PC-9 (cell line): ENCODE measurements around the gene TBCD.

ENCODE experiments used
- CTCF ChIP-seq: fragments of 200-600 bp; sonication (generic); conservative IDR thresholded peaks from 2 replicates; pipeline ENCODE4 v1.6.1; 2017; ENCODE audit warnings: mixed run types, antibody characterized with exemption, mild to moderate bottlenecking, moderate library complexity
- EZH2 ChIP-seq: fragments of 200-600 bp; sonication (generic); IDR thresholded peaks from 2 replicates; pipeline ENCODE4 v1.8.0; 2017; ENCODE audit warnings: antibody characterized with exemption, low read depth

DNA sequence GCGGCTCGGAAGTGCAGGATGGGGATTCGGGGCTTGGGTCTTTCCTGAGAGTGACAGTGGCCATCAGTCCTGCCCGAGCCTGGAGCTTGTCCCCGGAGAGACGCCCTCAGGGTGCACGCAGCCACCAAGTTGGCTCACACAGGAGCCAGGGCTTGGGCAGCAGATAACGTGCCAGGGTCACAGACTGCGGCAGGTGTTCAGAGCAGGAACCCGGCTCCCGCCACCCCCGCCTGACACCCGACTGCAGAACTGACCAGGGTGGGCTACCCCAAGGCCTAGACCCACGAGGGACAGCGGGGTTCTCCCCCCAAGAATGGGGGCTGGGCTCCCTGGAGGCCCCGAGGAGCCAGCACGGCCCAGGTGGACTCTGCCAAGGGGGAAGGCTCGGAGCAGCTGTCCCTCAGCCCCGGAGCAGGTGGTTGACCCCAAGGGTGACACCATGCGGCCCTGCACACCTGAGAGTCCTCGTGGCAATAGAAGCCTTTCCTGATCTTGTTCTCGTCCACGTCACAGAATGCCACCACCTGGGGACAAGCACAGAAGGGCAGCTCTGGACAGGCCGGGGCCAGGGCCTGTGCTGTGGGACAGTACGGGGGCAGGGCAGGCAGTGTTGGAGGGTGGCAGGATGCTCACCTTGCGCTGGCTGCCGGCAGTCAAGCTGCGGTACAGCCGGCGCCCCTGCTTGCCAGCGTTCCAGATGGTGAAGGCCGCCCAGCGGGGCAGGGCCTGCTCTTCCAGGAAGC, 205.0 kb downstream of the TBCD start:
- no peak for TF ChIP-seq CTCF
- no peak for TF ChIP-seq EZH2
